Rectal smooth muscle tissue (tissue), 1 donor: ENCODE data around the gene VWA3B.

Source experiments
- H3K27ac ChIP-seq: one replicate; pipeline ENCODE4 v1.7.0; 2013; ENCODE audit warnings: low read depth, low read length, inconsistent platforms
- H3K27me3 ChIP-seq: one replicate; pipeline ENCODE4 v1.7.0; 2013; ENCODE audit warnings: low read length; ENCODE audit not compliant: control insufficient read depth, insufficient read depth
- H3K36me3 ChIP-seq: one replicate; pipeline ENCODE4 v1.7.0; 2013; ENCODE audit warnings: low read length; ENCODE audit not compliant: control insufficient read depth, insufficient read depth
- H3K4me1 ChIP-seq: one replicate; pipeline ENCODE4 v1.7.0; 2013; ENCODE audit warnings: low read length; ENCODE audit not compliant: control insufficient read depth, insufficient read depth
- H3K4me3 ChIP-seq: one replicate; pipeline ENCODE4 v1.7.0; 2013; ENCODE audit warnings: low read length
- H3K9ac ChIP-seq: one replicate; pipeline ENCODE4 v1.7.0; 2013; ENCODE audit warnings: low read length

The VWA3B gene

GRCh38 chr2:98170076-98170475, 83.1 kb downstream of the VWA3B start:
- H3K27ac ChIP-seq = no peak overlapping the region
- H3K4me3 ChIP-seq = no peak overlapping the region
- H3K36me3 ChIP-seq = no peaks in the 10 kb centered on the region
- no peak overlapping the region for H3K9ac ChIP-seq
- H3K4me1 ChIP-seq = no peaks in the 10 kb centered on the region
- H3K27me3 ChIP-seq = no peaks in the 10 kb centered on the region

GRCh38 chr2:98172150-98172765, 85.3 kb downstream of the VWA3B start:
- Histone ChIP-seq H3K4me3 (no peak overlapping the region), H3K27ac (no peak overlapping the region), H3K9ac (no peak overlapping the region), H3K36me3 (no peaks in the 10 kb centered on the region), H3K27me3 (peaks cover 2% of the 10 kb centered on the region), H3K4me1 (no peaks in the 10 kb centered on the region)

- Histone ChIP-seq H3K4me1 (no peaks in the 10 kb centered on the region), H3K4me3 (no peak overlapping the region), H3K9ac (no peak overlapping the region), H3K36me3 (no peaks in the 10 kb centered on the region), H3K27ac (no peak overlapping the region), H3K27me3 (peaks cover 2% of the 10 kb centered on the region)
These were observed 86.0 kb downstream of the VWA3B start for GRCh38 chr2:98172951-98173350.

- H3K4me3 ChIP-seq = no peak overlapping the region
- H3K27ac ChIP-seq = no peak overlapping the region
- no peaks in the 10 kb centered on the region for H3K4me1 ChIP-seq
- no peak overlapping the region for H3K9ac ChIP-seq
- peaks cover 2% of the 10 kb centered on the region for H3K27me3 ChIP-seq
- no peaks in the 10 kb centered on the region for H3K36me3 ChIP-seq
These were observed 88.8 kb downstream of the VWA3B start for GRCh38 chr2:98175811-98176210.

- Histone ChIP-seq H3K4me3 (no peak overlapping the region), H3K9ac (no peak overlapping the region), H3K36me3 (no peaks in the 10 kb centered on the region), H3K27ac (no peak overlapping the region), H3K4me1 (no peaks in the 10 kb centered on the region), H3K27me3 (peaks cover 2% of the 10 kb centered on the region)
These were observed 90.3 kb downstream of the VWA3B start for GRCh38 chr2:98177286-98177685.

GRCh38 chr2:98177986-98178385, 91.0 kb downstream of the VWA3B start:
- H3K27ac ChIP-seq = no peak overlapping the region
- no peak overlapping the region for H3K4me3 ChIP-seq
- H3K9ac ChIP-seq = no peak overlapping the region
- H3K4me1 ChIP-seq = no peaks in the 10 kb centered on the region
- peaks cover 2% of the 10 kb centered on the region for H3K27me3 ChIP-seq
- no peaks in the 10 kb centered on the region for H3K36me3 ChIP-seq

- Histone ChIP-seq H3K4me1 (no peaks in the 10 kb centered on the region), H3K36me3 (no peaks in the 10 kb centered on the region), H3K4me3 (no peak overlapping the region), H3K27ac (no peak overlapping the region), H3K27me3 (peaks cover 2% of the 10 kb centered on the region), H3K9ac (no peak overlapping the region)
These were observed 93.5 kb downstream of the VWA3B start for GRCh38 chr2:98180456-98180855.

- no peak overlapping the region for H3K9ac ChIP-seq
- H3K36me3 ChIP-seq = no peaks in the 10 kb centered on the region
- H3K4me1 ChIP-seq = no peaks in the 10 kb centered on the region
- H3K4me3 ChIP-seq = no peak overlapping the region
- no peak overlapping the region for H3K27ac ChIP-seq
- peaks cover 2% of the 10 kb centered on the region for H3K27me3 ChIP-seq
These were observed 94.4 kb downstream of the VWA3B start for GRCh38 chr2:98181346-98181745.

GRCh38 chr2:98185801-98186200, 98.8 kb downstream of the VWA3B start:
- Histone ChIP-seq H3K4me1 (no peaks in the 10 kb centered on the region), H3K4me3 (no peak overlapping the region), H3K9ac (no peak overlapping the region), H3K27me3 (no peaks in the 10 kb centered on the region), H3K36me3 (no peaks in the 10 kb centered on the region), H3K27ac (no peak overlapping the region)

- Histone ChIP-seq H3K4me3 (no peak overlapping the region), H3K27ac (no peak overlapping the region), H3K27me3 (no peaks in the 10 kb centered on the region)
These were observed 100.2 kb downstream of the VWA3B start for GRCh38 chr2:98187194-98187593.

GRCh38 chr2:98188351-98189046, 101.5 kb downstream of the VWA3B start:
- Histone ChIP-seq H3K27ac (no peak overlapping the region), H3K9ac (no peak overlapping the region), H3K27me3 (no peaks in the 10 kb centered on the region), H3K4me3 (no peak overlapping the region), H3K36me3 (no peaks in the 10 kb centered on the region), H3K4me1 (no peaks in the 10 kb centered on the region)

More at GRCh38 chr2:98187194-98187593, 100.2 kb downstream of the VWA3B start:
- H3K36me3 ChIP-seq = no peaks in the 10 kb centered on the region
- no peak overlapping the region for H3K9ac ChIP-seq
- H3K4me1 ChIP-seq = no peaks in the 10 kb centered on the region

- Histone ChIP-seq H3K27ac (no peak overlapping the region), H3K9ac (no peak overlapping the region), H3K4me1 (no peaks in the 10 kb centered on the region), H3K36me3 (no peaks in the 10 kb centered on the region), H3K4me3 (no peak overlapping the region), H3K27me3 (no peaks in the 10 kb centered on the region)
These were observed 104.9 kb downstream of the VWA3B start for GRCh38 chr2:98191883-98192282.

GRCh38 chr2:98201576-98201975, 114.6 kb downstream of the VWA3B start:
- no peak overlapping the region for H3K27ac ChIP-seq
- no peaks in the 10 kb centered on the region for H3K4me1 ChIP-seq
- H3K27me3 ChIP-seq = no peaks in the 10 kb centered on the region
- no peak overlapping the region for H3K9ac ChIP-seq
- H3K36me3 ChIP-seq = no peaks in the 10 kb centered on the region
- H3K4me3 ChIP-seq = no peak overlapping the region
